Heart left ventricle (tissue), 16 donors: ENCODE data around the gene ATP13A1. TPM values are rescaled to one million over a fixed set of nuclear protein-coding genes. Genes with fewer than 3 reads are reported as not detected.

Experiments used
- ATAC-seq, 4 donors: fragments of 200-7000 bp; cut with Tn5 transposase; one replicate each; pipeline ENCODE4 v1.9.1; 2020 to 2022; ENCODE audit warnings: moderate library complexity in 4 of 4, mild to moderate bottlenecking in 3 of 4, moderate number of reproducible peaks in 1 of 4
- DNase-seq, 5 donors: peaks; one replicate each; pipeline ENCODE4 v3.0.0-alpha.2; 2020
- H3K27ac ChIP-seq, 12 donors: fragments of 200-600 bp; sonication (generic) in 4 of 12; one replicate each; pipeline versions ENCODE4 v1.5.0 to v1.8.0; 2016 to 2022; ENCODE audit warnings: mild to moderate bottlenecking in 2 of 12
- H3K27me3 ChIP-seq, 9 donors: fragments of 200-600 bp; sonication (generic) in 2 of 9; one replicate each; pipeline versions ENCODE4 v1.5.1 to v1.8.0; 2016 to 2022; ENCODE audit warnings: mild to moderate bottlenecking in 3 of 9
- H3K36me3 ChIP-seq, 9 donors: fragments of 200-600 bp; sonication (generic) in 2 of 9; one replicate each; pipeline versions ENCODE4 v1.5.0 to v1.8.0; 2018 to 2022; ENCODE audit warnings: mild to moderate bottlenecking in 2 of 9
- H3K4me1 ChIP-seq, 12 donors: fragments of 200-600 bp; sonication (generic) in 4 of 12; one replicate each; pipeline versions ENCODE4 v1.5.0 to v1.8.0; 2016 to 2022; ENCODE audit warnings: mild to moderate bottlenecking in 3 of 12
- H3K4me3 ChIP-seq, 12 donors: fragments of 200-600 bp; sonication (generic) in 4 of 12; one replicate each; pipeline versions ENCODE4 v1.5.0 to v1.8.0; 2017 to 2022; ENCODE audit warnings: mild to moderate bottlenecking in 9 of 12, moderate library complexity in 4 of 12
- H3K9me3 ChIP-seq, 12 donors: fragments of 200-600 bp; sonication (generic) in 4 of 12; one replicate each; pipeline versions ENCODE4 v1.5.0 to v1.8.0; 2016 to 2022; ENCODE audit warnings: mild to moderate bottlenecking in 1 of 12
- POLR2A ChIP-seq, 2 donors: fragments of 450-650 bp; IDR thresholded peaks; one replicate each; pipeline ENCODE4 v1.6.1; 2017; ENCODE audit warnings: antibody characterized with exemption in 2 of 2, mild to moderate bottlenecking in 2 of 2, moderate library complexity in 2 of 2
- WGBS, 4 donors: extraction: QIAGEN DNeasy Blood & Tissue Kit in 2 of 4; methylation state at CpG; one replicate each; pipeline versions ENCODE4 v1.1.5 to v1.1.7; 2013 to 2018; 5-methylcytosine and 5-hydroxymethylcytosine counted together
- intact Hi-C, 10 donors: fragments of 100-400 bp; cut with DNase I; formaldehyde crosslinking; loops; one replicate each; pipeline versions ENCODE4 v1.11.1 to v1.14.2; 2022
- polyA plus RNA-seq, 2 donors: library from polyadenylated mRNA; stranded (reverse); fragments of 200-250 nt; gene quantifications; one replicate each; pipeline ENCODE4 v1.2.3, GENCODE V29; 2013
- total RNA-seq, 9 donors: library from RNA; depleted of rRNA in 2 of 9; stranded (reverse); fragments of >200 nt in 2 of 9; fragmentation: NEBNext Ultra II Directional in 3 of 9; extraction: Animal tissue kit (Norgen Biotek cat#: 25700) in 3 of 9; gene quantifications; one replicate each; pipeline versions ENCODE4 v1.1.0 to v1.2.4, GENCODE V29; 2016 to 2023
- TF ChIP-seq, protein P1 (sequence below), 12 donors: fragments of 200-600 bp; sonication (generic) in 4 of 12; IDR thresholded peaks; one replicate each; pipeline versions ENCODE4 v1.5.0 to v1.8.0; 2018 to 2022; ENCODE audit warnings: antibody characterized with exemption in 12 of 12, mild to moderate bottlenecking in 5 of 12
- donor health status: ischemic (EF 13 %, LVEDD 7.1; RV severe dilation, severe dysfunction).
- donor health status: healthy with polysubstance abuse.
- donor health status: DM: no; HTN: yes; CAD: no.
- donor health status: DM: no; HTN: no; CAD: no.
- donor health status: ischemic (EF 25% LVEDD 6.9; RV normal size, moderate dysfunction).
- donor health status: ischemic (EF 25% LVEDD 5.7; RV mildly dilated, moderate dysfunction).
- donor health status: healthy.
- donor health status: DM: yes; HTN: yes; CAD: no.
- donor health status: ischemic (EF 35%, LVEDD 5.7; RV mildly dilated, moderate dysfunction).
- donor health status: nonischemic (EF 11% LVEDD 7.7; RV severe dilation, severe dysfunction).
- donor health status: DM: yes; HTN: yes; CAD: no.
- donor health status: PGD.
- donor health status: ischemic (EF 29% LVEDD 5.4; RV normal size, mild dysfunction).
- donor health status: nonischemic (EF 23%, LVEDD 6.1; RV moderate dilation, normal function).

The ATP13A1 gene
- total and polyA plus RNA-seq, 11 donors: 15.7 to 65.8 (median 22.0) TPM

DNA sequence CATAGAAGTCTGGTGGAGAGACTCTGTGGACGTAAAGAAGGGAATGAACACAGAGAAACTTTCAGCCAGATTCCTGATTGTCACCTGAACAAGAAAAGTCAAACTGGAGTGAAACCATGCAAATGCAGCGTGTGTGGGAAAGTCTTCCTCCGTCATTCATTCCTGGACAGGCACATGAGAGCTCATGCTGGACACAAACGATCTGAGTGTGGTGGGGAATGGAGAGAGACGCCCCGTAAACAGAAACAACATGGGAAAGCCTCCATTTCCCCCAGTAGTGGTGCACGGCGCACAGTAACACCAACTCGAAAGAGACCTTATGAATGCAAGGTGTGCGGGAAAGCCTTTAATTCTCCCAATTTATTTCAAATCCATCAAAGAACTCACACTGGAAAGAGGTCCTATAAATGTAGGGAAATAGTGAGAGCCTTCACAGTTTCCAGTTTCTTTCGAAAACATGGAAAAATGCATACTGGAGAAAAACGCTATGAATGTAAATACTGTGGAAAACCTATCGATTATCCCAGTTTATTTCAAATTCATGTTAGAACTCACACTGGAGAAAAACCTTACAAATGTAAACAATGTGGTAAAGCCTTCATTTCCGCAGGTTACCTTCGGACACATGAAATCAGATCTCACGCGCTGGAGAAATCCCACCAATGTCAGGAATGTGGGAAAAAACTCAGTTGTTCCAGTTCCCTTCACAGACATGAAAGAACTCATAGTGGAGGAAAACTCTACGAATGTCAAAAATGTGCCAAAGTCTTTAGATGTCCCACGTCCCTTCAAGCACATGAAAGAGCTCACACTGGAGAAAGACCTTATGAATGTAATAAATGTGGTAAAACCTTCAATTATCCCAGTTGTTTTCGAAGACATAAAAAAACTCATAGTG, 15.9 kb upstream of the ATP13A1 start:
- H3K4me1 ChIP-seq: no peaks in the 10 kb centered on the region
- no peaks in the 10 kb centered on the region for H3K27me3 ChIP-seq
- H3K36me3 ChIP-seq: peaks cover 9 to 64% (median 26%) of the 10 kb centered on the region in 9 donors
- TF ChIP-seq POLR2A (IDR thresholded peaks at IDR 0.05): no peak
- intact Hi-C loops: no loop called here
- WGBS, 4 donors: 95 to 99% (median 96%) methylated on average over 20 of the region's 20 CpGs
- H3K27ac ChIP-seq: no peak overlapping the region
- peaks cover 0 to 81% (median 5%) of the 10 kb centered on the region in 12 donors for H3K9me3 ChIP-seq
- no peak overlapping the region for H3K4me3 ChIP-seq
- ATAC-seq: no peak
- DNase-seq: no peak

- WGBS, 4 donors: 94 to 96% (median 95%) methylated on average over 7 of the region's 7 CpGs
- peaks cover 0 to 77% (median 4%) of the 10 kb centered on the region in 12 donors for H3K9me3 ChIP-seq
- intact Hi-C loops: no loop called here
- TF ChIP-seq POLR2A (IDR thresholded peaks at IDR 0.05): no peak
- TF ChIP-seq, protein P1, sequence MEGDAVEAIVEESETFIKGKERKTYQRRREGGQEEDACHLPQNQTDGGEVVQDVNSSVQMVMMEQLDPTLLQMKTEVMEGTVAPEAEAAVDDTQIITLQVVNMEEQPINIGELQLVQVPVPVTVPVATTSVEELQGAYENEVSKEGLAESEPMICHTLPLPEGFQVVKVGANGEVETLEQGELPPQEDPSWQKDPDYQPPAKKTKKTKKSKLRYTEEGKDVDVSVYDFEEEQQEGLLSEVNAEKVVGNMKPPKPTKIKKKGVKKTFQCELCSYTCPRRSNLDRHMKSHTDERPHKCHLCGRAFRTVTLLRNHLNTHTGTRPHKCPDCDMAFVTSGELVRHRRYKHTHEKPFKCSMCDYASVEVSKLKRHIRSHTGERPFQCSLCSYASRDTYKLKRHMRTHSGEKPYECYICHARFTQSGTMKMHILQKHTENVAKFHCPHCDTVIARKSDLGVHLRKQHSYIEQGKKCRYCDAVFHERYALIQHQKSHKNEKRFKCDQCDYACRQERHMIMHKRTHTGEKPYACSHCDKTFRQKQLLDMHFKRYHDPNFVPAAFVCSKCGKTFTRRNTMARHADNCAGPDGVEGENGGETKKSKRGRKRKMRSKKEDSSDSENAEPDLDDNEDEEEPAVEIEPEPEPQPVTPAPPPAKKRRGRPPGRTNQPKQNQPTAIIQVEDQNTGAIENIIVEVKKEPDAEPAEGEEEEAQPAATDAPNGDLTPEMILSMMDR (IDR thresholded peaks at IDR 0.05): no peak
- no peak overlapping the region for H3K27ac ChIP-seq
- peaks cover 9 to 80% (median 26%) of the 10 kb centered on the region in 9 donors for H3K36me3 ChIP-seq
- no peak for DNase-seq
- no peaks in the 10 kb centered on the region for H3K4me1 ChIP-seq
- H3K4me3 ChIP-seq: no peak overlapping the region
- H3K27me3 ChIP-seq: no peaks in the 10 kb centered on the region
- ATAC-seq: no peak
Observed at GRCh38 chr19:19677579-19677978, 14.1 kb upstream of the ATP13A1 start.

DNA sequence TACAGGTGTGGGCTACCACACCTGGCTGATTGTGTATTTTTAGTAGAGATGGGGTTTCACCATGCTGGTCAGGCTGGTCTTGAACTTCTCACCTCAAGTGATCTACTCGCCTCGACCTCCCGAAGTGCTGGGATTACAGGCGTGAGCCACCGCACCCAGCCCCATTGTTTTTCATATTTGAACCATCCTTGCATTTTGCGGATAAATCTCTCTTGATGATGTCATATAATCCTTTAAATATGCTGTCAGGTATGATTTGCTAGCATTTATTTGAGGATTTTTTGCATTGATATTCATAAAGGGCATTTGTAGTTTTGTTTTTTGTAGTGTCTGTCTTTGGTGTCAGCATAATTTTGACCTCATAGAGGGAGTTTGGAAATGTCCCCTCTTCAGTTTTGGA, 10.8 kb upstream of the ATP13A1 start:
- TF ChIP-seq POLR2A (IDR thresholded peaks at IDR 0.05): no peak
- TF ChIP-seq, protein P1 (IDR thresholded peaks at IDR 0.05): no peak
- ATAC-seq: no peak
- intact Hi-C loops: no loop called here
- Histone ChIP-seq H3K4me1 (peaks cover 0 to 10% (median 7%) of the 10 kb centered on the region in 12 donors), H3K27ac (no peak overlapping the region), H3K4me3 (no peak overlapping the region), H3K36me3 (peaks cover 5 to 73% (median 16%) of the 10 kb centered on the region in 9 donors), H3K9me3 (peaks cover 0 to 52% (median 4%) of the 10 kb centered on the region in 12 donors), H3K27me3 (no peaks in the 10 kb centered on the region)
- WGBS, 4 donors: 96 to 100% (median 98%) methylated on average over 6 of the region's 6 CpGs
- DNase-seq: no peak

DNA sequence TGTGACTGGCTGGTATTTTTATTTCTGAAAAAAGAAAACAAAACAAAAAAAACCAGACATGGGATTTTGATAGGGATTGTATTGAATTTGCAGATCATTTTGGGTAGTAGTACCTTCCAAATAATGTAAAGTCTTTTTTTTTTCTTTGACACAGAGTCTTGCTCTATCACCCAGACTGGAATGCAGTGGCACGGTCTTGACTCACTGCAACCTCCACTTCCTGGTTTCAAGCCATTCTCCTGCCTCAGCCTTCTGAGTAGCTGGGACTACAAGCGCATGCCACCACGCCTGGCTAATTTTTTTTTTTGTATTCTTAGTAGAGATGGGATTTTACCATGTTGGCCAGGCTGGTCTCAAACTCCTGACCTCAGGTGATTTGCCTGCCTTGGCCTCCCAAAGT, 9.3 kb upstream of the ATP13A1 start:
- Histone ChIP-seq H3K9me3 (peaks cover 0 to 37% (median 0%) of the 10 kb centered on the region in 12 donors), H3K4me3 (no peak overlapping the region), H3K4me1 (peaks cover 0 to 18% (median 9%) of the 10 kb centered on the region in 12 donors), H3K27ac (no peak overlapping the region), H3K36me3 (peaks cover 0 to 58% (median 4%) of the 10 kb centered on the region in 9 donors), H3K27me3 (no peaks in the 10 kb centered on the region)
- no peak for TF ChIP-seq POLR2A (IDR thresholded peaks at IDR 0.05)
- TF ChIP-seq, protein P1 (IDR thresholded peaks at IDR 0.05): no peak
- DNase-seq (no peak), ATAC-seq (no peak)
- intact Hi-C loops: no loop called here
- whole genome bisulfite sequencing, 4 donors: 92 to 95% (median 94%) methylated on average over 3 of the region's 3 CpGs
